GM18867 (cell line): ENCODE data around the gene ATG13.

Source experiments
- ATAC-seq: cut with Tn5 transposase; IDR thresholded peaks from one replicate; pipeline ENCODE4 v1.9.1; 2021; ENCODE audit warnings: mild to moderate bottlenecking, moderate library complexity; ENCODE audit not compliant: unreplicated experiment

Gene ATG13

GRCh38 chr11:46604796-46605195 lies 12.6 kb upstream of the ATG13 start:
- no peak for ATAC-seq

GRCh38 chr11:46607516-46607915 lies 9.8 kb upstream of the ATG13 start:
- ATAC-seq, result no peak

GRCh38 chr11:46609386-46609785 lies 8.0 kb upstream of the ATG13 start:
- ATAC-seq, result no peak

- no peak for ATAC-seq
Measured at GRCh38 chr11:46611526-46612304, 5.6 kb upstream of the ATG13 start.

DNA sequence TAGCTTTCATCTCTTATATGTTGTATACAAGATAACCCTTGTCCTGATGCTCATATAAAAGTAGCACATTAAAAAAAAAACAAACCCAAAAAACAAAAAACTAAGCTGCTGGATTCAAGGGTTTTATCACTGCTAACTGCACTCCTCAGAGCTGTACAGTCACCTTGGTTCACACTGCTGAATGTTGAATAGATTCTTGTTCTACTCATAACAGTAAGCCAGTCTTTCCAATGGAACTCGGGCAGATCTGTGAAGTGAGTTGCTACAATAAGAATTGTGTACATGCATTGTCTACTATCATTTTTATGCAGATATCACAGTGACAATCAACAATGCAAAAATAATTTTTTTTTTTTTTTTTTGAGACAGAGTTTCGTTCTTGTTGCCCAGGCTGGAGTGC lies 5.0 kb upstream of the ATG13 start:
- ATAC-seq, result no peak

DNA sequence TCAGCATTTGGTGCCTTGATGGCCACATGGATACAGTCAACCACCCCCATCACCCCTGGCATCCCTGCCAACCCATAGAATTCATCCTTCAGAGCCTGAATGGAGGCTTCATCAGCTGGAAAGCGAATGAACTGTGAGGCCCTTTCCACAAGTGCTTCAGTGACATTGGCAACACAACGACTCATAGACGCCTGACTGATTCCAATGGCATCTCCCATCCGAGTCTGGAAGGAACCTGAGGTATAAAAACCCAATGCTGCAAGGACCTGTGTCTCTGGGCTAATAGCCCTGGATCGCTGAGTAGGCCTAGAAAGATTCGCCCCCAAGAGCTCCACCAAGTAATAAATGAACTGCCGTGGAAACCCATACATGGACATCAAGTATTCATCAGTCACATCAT lies 1.6 kb upstream of the ATG13 start:
- ATAC-seq, result no peak

GRCh38 chr11:46616551-46617133 lies 711 bp upstream of the ATG13 start:
- ATAC-seq, result no peak

DNA sequence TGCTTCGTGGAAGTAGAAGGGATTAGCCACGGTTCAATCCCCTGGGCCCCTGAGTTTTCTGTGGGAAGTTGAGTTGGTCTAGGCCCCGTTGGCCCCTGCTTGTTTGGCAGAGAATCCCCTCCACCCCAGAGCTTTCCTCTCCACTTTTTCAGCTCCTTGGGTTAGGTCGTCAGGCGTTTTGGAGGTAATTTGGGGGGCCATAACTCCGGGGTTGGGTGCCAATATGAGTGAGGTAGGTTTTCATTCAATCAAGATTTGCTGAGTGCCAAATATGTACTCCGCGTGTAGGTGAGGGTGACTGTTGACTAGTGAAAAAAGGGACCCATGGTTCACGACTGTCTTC lies 590 bp downstream of the ATG13 start:
- ATAC-seq, result no peak

GRCh38 chr11:46618837-46619236 lies 1.5 kb downstream of the ATG13 start:
- no peak for ATAC-seq

DNA sequence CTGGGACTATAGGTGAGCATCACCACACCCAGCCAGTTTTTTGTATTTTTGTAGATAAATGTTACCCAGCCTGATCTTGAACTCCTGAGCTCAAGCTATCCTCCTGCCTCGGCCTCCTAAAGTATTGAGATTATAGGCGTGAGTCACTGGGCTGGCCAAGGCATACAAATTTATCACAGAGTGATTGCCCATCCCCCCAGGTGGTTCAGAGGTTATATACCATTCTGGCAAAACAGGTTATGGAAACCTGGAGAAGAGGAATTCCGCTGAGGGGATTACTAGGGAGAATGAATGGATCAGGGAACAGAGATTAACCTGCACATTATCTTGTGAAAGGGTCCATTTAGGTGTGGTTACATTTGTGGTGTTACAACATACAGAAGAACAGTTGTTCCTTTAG lies 8.1 kb downstream of the ATG13 start:
- no peak for ATAC-seq

- ATAC-seq, result no peak
Measured at GRCh38 chr11:46628961-46629360, 11.6 kb downstream of the ATG13 start.

GRCh38 chr11:46630237-46630636 lies 12.9 kb downstream of the ATG13 start:
- ATAC-seq, result no peak

DNA sequence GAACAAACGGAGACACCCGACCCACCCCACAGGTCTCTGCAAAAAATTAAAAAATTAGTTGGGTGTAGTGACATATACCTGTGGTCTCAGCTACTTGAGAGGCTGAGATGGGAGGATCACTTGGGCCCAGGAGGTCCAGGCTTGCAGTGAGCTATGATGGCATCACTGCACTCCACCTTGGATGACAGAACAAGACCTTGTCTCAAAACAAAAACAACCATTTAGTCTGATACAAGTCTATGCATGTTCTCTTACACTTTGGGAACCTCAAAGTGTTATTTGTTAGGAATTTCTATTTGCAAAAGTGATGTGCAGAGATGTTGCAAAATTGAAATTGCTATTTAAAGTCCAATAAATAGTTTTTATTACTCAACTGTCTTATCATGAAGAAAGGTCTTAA lies 14.3 kb downstream of the ATG13 start:
- no peak for ATAC-seq

DNA sequence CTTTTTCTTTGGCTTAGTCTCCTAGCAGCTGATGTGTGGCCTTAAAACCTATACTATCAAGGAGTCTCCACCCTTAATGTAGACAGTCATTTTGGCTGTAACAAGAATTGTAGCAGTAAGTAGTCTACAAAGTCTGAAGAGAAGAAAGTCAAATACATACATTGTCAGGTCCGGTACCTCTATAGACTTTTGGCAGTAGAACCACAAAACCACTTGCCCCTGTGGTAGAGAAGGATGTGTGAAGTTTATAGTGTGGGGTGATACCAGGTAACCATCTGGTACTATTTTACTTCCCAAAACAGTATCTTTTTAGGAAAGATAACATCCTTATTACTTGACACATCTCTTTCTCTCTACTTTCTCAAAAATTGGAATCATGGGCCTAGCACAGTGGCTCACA lies 15.1 kb downstream of the ATG13 start:
- ATAC-seq, result no peak

DNA sequence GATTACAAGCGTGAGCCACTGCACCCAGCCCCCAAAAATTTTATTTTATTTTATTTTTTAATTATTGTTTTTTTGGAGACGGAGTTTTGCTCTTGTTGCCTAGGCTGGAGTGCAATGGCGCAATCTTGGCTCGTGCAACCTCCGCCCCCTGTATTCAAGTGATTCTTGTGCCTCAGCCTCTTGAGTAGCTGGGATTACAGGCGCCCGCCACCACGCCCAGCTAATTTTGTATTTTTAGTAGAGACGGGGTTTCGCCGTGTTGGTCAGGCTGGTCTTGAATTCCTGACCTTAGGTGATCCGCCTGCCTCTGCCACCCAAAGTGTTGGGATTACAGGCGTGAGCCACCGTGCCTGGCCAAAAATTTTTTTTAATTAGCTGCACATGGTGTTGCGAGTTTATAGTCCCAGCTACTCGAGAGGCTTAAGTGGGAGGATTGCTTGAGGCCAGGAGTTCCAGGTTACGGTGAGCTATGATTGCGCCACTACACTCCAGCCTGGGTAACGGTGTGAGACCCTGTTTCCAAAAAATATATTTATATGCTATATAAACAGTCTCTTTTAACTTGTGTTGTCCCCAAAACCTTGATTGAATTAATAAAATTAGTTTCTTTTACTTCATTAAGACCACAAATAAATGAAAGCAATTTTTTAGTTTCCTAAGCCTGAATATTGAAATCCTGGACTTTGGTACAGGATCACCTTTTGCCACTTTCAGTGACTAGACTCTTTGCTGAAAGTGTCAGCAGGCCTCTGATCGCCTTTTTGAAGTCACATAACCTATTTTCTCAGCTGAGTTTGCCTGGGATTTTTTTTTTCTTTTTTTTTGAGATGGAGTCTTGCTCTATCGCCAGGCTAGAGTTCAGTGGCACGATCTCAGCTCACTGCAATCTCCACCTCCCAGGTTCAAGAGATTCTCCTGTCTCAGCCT lies 16.2 kb downstream of the ATG13 start:
- no peak for ATAC-seq

DNA sequence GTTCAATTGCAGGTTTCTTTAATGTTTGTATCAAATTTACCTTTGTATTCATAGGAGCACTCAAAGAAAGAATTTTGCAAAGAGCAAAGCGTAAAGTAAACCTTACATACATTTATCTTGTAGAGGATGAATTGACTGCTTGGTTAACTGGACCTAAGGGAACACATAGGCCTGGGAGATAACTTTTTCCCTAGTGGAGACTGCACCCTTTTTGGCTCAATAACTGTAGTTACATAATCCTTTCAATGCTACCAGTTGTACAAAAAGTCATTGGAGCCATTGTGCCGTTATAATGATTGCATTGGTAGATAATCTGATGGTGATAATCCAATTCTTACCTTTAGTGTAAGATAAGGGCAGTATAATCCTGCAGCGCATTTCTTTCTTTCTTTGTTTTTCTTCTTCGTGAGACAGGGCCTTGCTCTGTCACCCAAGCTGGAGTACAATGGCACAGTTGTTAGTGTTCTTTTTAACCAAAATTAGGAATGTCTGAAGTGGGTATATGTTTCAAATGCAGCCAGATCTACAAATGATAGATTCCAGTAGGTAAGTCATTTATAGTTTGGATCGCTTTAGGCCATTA lies 18.3 kb downstream of the ATG13 start:
- no peak for ATAC-seq

DNA sequence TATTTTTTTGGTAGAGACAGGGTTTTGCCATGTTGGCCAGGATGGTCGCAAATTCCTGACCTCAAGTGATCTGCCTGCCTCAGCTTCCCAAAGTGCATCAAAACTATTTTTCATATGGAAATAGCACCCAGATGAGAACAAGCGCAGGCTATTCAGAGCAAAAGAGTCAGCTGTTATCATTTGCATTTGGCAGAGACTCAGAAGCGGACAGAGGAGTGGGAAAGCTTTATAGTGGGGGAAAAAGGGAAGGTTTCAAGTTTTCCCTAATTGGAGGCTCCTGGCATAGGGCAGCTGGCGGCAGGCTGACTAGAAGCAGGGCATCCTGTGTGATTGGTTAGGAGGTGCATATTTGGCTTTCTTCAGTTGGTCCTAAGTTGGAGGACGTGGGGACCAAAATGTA lies 20.2 kb downstream of the ATG13 start:
- ATAC-seq, result no peak

GRCh38 chr11:46639197-46639839 lies 22.0 kb downstream of the ATG13 start:
- no peak for ATAC-seq

- no peak for ATAC-seq
Measured at GRCh38 chr11:46640036-46640788, 22.9 kb downstream of the ATG13 start.

- no peak for ATAC-seq
Measured at GRCh38 chr11:46641639-46642038, 24.3 kb downstream of the ATG13 start.
